ENCODE measurements around the gene ADGRG4. TPM values are rescaled to one million over a fixed set of nuclear protein-coding genes. Genes with fewer than 3 reads are reported as not detected.
"Not testable (repeated sequence)": the region's sequence is repeated elsewhere in the genome, so short reads cannot be mapped to it uniquely, and the experiment has no call there.

The ADGRG4 gene
- polyA plus RNA-seq, 3 donors from 2014 or later: not detected

DNA sequence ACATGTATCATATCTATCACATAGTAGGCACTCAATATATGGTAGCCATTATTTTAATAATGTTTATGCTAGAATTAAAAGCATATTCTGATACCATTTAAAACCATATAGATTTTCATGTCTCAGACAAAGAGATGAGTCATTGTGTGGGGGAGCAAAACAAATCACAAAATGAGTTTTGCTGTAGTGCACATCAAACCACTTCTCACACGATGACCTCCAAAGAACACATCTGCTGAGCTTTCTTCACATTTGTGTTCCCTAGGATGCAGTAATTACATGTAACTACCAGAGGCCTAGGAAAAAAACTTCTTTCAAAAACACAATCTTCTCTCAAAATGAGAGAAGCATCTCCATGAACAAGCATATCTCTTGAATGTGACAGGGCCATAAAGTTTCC is 130.9 kb downstream of the ADGRG4 start:
- peaks cover 0 to 6% (median 0%) of the 10 kb centered on the region in 3 donors for H3K27me3 Mint-ChIP-seq (ENCODE audit: low read depth in 3 of 3)
- H3K9me3 Mint-ChIP-seq: no peaks in the 10 kb centered on the region
- H3K27ac Mint-ChIP-seq: no peak overlapping the region
- DNase-seq: no peak
- H3K36me3 Mint-ChIP-seq: no peaks in the 10 kb centered on the region
- no peak overlapping the region for H3K4me3 Mint-ChIP-seq
- no peaks in the 10 kb centered on the region for H3K4me1 Mint-ChIP-seq

DNA sequence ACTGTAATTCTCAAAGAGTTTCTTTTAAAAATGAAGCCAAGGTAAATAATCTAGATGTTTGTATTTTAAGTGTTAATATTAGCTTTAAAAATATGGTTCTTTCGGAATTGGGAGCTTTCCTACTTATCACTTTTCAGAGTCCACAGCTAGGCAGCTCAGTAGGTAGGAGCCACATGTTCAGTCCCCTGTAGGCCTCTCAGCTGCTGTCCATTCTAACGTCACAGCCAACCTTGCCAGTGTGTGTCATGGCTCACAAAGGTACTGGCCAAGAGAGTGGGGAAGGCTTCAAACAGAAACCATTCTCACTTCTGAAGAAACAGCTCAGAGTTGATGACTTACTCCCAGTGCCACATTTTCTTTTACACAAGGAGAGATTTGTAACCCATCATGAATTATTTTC is 137.0 kb downstream of the ADGRG4 start:
- no peaks in the 10 kb centered on the region for H3K4me1 Mint-ChIP-seq
- no peak overlapping the region for H3K4me3 Mint-ChIP-seq
- H3K9me3 Mint-ChIP-seq: peaks cover 0 to 3% (median 0%) of the 10 kb centered on the region in 6 donors
- no peaks in the 10 kb centered on the region for H3K36me3 Mint-ChIP-seq
- DNase-seq: no peak
- peaks cover 0 to 9% (median 5%) of the 10 kb centered on the region in 3 donors for H3K27me3 Mint-ChIP-seq (ENCODE audit: low read depth in 3 of 3)
- no peak overlapping the region for H3K27ac Mint-ChIP-seq

DNA sequence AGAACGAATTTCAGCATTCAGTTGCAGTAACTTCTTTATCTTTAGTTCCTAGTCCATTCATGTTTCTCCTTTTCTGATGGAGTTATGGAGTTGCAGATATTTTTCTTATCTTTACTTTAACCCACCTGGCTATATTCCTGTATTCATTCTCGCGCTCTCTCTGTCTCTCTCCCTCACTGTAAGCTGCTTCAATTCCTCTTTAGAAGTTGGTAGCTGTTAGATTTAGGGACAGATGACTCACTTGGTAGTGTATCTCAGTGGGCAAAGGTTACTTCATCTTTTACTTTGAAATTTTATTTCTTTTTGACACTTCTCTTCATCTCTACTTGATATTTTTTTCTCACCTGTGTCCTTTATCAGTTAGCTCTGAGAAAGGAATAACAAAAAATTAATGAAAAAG is 137.4 kb downstream of the ADGRG4 start:
- Mint-ChIP-seq H3K9me3 (peaks cover 0 to 3% (median 0%) of the 10 kb centered on the region in 6 donors), H3K27me3 (ENCODE audit: low read depth in 3 of 3) (peaks cover 0 to 9% (median 5%) of the 10 kb centered on the region in 3 donors), H3K27ac (no peak overlapping the region), H3K36me3 (no peaks in the 10 kb centered on the region), H3K4me1 (no peaks in the 10 kb centered on the region), H3K4me3 (no peak overlapping the region)
- DNase-seq: no peak

DNA sequence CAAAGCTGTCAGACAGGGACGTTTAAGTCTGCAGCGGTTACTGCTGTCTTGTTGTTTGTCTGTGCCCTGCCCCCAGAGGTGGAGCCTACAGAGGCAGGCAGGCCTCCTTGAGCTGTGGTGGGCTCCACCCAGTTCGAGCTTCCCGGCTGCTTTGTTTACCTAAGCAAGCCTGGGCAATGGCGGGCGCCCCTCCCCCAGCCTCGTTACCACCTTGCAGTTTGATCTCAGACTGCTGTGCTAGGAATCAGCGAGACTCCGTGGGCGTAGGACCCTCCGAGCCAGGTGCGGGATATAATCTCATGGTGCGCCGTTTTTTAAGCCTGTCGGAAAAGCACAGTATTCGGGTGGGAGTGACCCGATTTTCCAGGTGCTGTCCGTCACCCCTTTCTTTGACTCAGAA is 144.9 kb downstream of the ADGRG4 start:
- H3K27me3 Mint-ChIP-seq (ENCODE audit: low read depth in 3 of 3); DNase-seq; H3K36me3 Mint-ChIP-seq; H3K4me1 Mint-ChIP-seq; H3K27ac Mint-ChIP-seq; H3K9me3 Mint-ChIP-seq; H3K4me3 Mint-ChIP-seq: not testable (repeated sequence)

DNA sequence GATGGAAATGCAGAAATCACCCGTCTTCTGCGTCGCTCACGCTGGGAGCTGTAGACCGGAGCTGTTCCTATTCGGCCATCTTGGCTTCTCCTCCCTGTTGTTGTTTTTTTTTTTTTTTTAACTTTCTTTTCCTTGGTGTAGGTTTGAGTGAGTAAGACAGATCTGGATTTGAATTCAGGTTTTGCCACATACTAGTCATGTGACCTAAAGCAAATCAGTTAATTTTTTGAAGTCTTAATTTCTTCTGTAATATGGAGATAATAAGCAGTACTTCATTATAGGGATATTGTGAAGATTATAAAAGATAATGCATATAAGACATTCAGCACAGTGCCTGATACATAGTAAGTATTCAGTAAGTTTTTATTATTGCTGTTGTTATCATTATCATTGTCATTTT is 145.4 kb downstream of the ADGRG4 start:
- Mint-ChIP-seq H3K9me3 (no peaks in the 10 kb centered on the region), H3K4me1 (no peaks in the 10 kb centered on the region), H3K27me3 (ENCODE audit: low read depth in 3 of 3) (peaks cover 0 to 7% (median 0%) of the 10 kb centered on the region in 3 donors), H3K4me3 (no peak overlapping the region), H3K36me3 (no peaks in the 10 kb centered on the region), H3K27ac (no peak overlapping the region)
- no peak for DNase-seq

DNA sequence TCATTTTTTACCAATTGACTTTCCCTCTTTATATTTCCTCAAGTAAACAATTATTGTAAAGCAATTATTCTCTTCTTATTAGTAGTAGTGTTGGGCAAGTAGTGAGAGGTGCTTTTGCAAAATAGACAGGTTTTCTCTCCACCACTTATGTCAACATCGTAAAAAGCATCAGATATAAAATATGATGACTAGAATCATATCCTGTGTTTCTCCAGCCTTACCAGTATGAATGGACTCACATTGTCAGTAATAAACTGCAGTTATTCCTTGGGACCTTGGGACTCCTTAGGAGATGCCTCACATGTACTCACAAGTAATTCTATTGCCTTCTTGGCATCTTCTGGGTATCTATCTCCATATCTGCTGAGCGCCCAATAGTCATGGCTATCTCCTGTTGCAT is 146.5 kb downstream of the ADGRG4 start:
- Mint-ChIP-seq H3K4me1 (no peaks in the 10 kb centered on the region), H3K27ac (no peak overlapping the region), H3K27me3 (ENCODE audit: low read depth in 3 of 3) (peaks cover 0 to 7% (median 0%) of the 10 kb centered on the region in 3 donors), H3K4me3 (no peak overlapping the region), H3K36me3 (no peaks in the 10 kb centered on the region), H3K9me3 (no peaks in the 10 kb centered on the region)
- DNase-seq: no peak

DNA sequence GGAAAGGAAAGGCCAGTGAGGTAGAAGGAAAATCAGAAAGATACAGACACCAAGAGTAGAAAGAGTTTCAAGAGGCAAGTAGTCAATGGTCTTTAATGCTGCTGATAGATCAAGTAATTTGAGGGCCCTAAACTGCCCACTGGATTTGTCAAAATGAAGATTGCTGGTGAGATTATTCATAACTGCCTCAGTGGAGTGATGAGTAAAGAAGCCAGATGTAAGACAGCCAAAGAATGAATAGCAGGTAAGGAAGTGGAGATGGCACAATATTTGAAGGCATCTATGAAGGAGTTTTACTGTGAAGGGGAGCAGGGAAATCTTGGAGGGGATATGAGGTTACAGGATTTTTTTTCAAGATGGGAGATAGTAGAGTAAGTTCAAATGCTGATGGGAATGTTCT is 147.2 kb downstream of the ADGRG4 start:
- Mint-ChIP-seq H3K4me3 (no peak overlapping the region), H3K27ac (no peak overlapping the region)

DNA sequence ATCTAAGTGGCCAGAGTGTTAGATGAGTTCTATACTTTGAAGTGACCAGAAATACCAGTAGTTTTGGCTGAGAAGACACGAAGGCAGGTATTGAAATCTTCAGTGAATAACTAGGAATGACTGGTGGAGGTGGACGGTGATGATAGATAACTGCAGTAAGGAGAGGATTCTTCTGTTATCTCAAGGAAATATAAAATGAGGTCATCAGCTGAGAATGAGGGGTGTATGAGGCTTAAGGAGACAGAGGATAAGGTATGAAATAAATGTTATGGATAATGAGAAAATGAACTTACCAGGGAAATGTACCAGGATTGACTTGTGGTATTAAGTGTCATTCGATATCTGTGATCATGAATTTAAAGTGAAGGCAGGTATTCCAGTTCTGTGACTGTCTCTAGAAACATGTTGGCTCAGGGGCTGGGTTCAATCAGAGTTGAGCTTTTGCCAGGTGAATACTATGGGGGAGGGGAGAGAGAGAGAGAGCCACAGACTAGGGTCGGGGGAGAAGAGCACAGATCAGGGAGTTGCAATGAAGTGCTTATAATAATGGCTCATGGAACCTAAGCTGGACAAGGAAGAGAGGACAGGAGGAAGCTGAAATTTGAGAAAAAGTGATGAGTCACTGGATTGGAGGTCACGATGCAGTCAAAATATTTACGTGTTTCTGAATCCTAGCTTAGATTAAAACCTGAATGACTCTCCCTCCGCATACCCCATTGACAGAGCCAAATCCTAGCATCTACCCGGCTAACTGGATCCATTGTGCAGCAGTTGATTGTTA is 149.5 kb downstream of the ADGRG4 start:
- no peak overlapping the region for H3K27ac Mint-ChIP-seq
- no peak overlapping the region for H3K4me3 Mint-ChIP-seq
- no peak for DNase-seq
- no peaks in the 10 kb centered on the region for H3K9me3 Mint-ChIP-seq
- H3K4me1 Mint-ChIP-seq: no peaks in the 10 kb centered on the region
- H3K36me3 Mint-ChIP-seq: no peaks in the 10 kb centered on the region
- H3K27me3 Mint-ChIP-seq (ENCODE audit: low read depth in 3 of 3): peaks cover 0 to 7% (median 0%) of the 10 kb centered on the region in 3 donors

More for the DNA sequence above, 147.2 kb downstream of the ADGRG4 start:
- H3K27me3 Mint-ChIP-seq (ENCODE audit: low read depth in 3 of 3): peaks cover 0 to 7% (median 0%) of the 10 kb centered on the region in 3 donors
- no peak for DNase-seq
- H3K36me3 Mint-ChIP-seq: no peaks in the 10 kb centered on the region
- H3K9me3 Mint-ChIP-seq: no peaks in the 10 kb centered on the region
- H3K4me1 Mint-ChIP-seq: no peaks in the 10 kb centered on the region

DNA sequence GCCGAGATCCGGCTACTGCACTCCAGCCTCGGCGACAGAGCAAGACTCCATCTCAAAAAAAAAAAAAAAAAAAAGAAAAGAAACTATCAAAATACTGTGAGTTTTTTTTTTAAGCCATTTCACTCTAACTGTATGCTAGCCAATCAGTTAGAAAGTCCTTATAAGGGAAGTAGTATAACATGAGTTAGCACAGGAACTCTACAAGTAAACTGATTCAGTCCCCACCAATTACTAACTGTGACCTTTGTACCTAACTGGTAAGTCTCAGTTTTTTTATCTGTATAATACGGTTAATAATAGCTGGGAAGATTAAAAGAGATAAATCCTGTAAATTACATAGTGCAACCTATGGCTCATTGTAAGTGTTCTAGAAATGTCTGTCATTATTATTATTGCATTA is 151.9 kb downstream of the ADGRG4 start:
- no peaks in the 10 kb centered on the region for H3K4me1 Mint-ChIP-seq
- H3K4me3 Mint-ChIP-seq: no peak overlapping the region
- DNase-seq: no peak
- no peaks in the 10 kb centered on the region for H3K9me3 Mint-ChIP-seq
- no peaks in the 10 kb centered on the region for H3K36me3 Mint-ChIP-seq
- peaks cover 0 to 3% (median 2%) of the 10 kb centered on the region in 3 donors for H3K27me3 Mint-ChIP-seq (ENCODE audit: low read depth in 3 of 3)
- H3K27ac Mint-ChIP-seq: no peak overlapping the region

DNA sequence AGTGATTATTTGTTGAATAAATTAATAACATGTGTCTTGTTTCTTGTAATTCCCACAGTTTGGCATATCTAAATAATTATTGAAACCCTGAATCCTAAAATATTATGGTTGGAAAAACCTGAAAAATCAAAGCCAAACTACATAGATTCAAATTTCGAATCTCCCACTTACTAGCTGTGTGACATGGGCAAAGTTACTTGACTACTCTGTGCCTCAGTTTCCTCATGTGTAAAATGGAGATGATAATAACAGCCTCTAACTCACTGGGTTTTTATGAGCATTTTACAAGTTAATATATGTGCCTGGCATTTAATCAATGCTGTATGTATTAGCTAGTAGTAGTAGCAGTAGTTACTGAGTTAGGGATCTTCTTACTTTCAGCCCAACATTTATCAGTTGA is 152.4 kb downstream of the ADGRG4 start:
- Mint-ChIP-seq H3K4me1 (no peaks in the 10 kb centered on the region), H3K9me3 (no peaks in the 10 kb centered on the region), H3K36me3 (no peaks in the 10 kb centered on the region), H3K4me3 (no peak overlapping the region), H3K27me3 (ENCODE audit: low read depth in 3 of 3) (peaks cover 0 to 3% (median 2%) of the 10 kb centered on the region in 3 donors), H3K27ac (no peak overlapping the region)
- DNase-seq: no peak

DNA sequence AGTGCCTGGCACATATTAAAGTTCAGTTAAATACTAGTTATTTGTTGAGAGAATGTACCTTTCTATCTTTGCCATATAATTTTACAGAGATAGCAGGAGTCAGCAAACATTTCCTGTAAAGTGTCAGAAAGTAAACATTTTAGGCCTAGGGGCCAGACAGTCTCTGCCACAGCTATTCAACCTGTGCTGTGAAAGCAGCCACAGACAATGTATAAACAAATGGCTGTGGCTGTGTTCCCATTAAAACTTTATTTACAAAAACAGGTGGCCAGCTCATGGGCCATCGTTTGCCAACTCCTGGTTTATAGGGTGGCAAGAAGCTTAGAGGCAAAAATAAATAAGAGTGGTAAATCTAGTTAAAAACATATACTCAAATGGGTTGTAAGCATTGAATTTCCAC is 153.0 kb downstream of the ADGRG4 start:
- DNase-seq: no peak
- Mint-ChIP-seq H3K27me3 (ENCODE audit: low read depth in 3 of 3) (peaks cover 0 to 3% (median 2%) of the 10 kb centered on the region in 3 donors), H3K36me3 (no peaks in the 10 kb centered on the region), H3K4me1 (no peaks in the 10 kb centered on the region), H3K4me3 (no peak overlapping the region), H3K27ac (no peak overlapping the region), H3K9me3 (no peaks in the 10 kb centered on the region)

DNA sequence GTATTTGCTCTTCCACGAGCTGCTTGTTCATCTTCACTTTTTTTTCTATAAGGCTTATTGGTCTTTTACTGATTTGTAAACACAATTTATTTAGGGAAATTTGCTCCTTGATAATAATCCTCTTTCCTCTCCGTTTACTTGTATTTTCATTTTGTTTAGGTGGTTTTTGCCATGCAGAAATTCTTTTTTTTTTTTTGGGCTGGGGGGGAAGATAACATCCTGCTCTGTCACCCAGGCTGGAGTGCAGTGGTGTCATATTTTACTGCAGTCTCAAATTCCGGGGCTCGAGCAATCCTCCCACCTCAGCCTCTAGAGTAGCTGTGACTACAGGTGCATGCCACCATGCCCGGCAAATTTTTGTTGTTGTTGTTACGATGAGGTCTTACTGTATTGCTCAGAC is 155.4 kb downstream of the ADGRG4 start:
- Mint-ChIP-seq H3K36me3 (no peaks in the 10 kb centered on the region), H3K27ac (no peak overlapping the region), H3K4me1 (no peaks in the 10 kb centered on the region), H3K9me3 (no peaks in the 10 kb centered on the region), H3K4me3 (no peak overlapping the region), H3K27me3 (ENCODE audit: low read depth in 3 of 3) (peaks cover 2 to 3% (median 2%) of the 10 kb centered on the region in 3 donors)
- no peak for DNase-seq

DNA sequence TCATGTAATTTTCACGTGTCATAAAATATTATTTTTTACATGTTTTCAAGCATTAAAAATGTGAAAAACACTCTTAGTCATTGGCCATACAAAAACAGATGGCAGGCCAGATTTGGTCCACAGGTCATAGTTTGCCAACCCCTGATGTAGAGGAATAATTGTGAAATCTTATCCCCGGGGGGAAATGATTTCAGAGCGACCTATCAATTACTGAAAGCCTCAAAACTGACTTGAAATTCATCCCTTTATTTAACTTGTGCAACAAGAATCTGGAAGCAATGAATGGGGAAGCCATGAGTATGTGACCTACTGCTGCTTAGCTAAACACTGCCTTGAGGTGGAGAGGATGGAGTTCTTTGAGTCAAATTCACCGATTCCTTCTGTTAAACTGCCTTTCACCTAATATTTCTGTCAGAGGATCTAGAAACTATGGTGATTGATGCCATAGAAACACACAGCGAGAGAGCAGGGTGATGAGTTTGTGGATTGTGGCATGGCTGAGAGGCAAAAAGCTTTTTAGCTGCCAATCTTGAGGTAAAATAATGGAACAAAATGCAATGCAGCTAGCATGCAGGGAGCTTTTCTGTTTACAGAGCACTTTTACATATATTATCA is 156.6 kb downstream of the ADGRG4 start:
- Mint-ChIP-seq H3K4me1 (no peaks in the 10 kb centered on the region), H3K4me3 (no peak overlapping the region), H3K27ac (no peak overlapping the region), H3K36me3 (no peaks in the 10 kb centered on the region), H3K27me3 (ENCODE audit: low read depth in 3 of 3) (peaks cover 2 to 6% (median 4%) of the 10 kb centered on the region in 3 donors), H3K9me3 (no peaks in the 10 kb centered on the region)
- DNase-seq: no peak

DNA sequence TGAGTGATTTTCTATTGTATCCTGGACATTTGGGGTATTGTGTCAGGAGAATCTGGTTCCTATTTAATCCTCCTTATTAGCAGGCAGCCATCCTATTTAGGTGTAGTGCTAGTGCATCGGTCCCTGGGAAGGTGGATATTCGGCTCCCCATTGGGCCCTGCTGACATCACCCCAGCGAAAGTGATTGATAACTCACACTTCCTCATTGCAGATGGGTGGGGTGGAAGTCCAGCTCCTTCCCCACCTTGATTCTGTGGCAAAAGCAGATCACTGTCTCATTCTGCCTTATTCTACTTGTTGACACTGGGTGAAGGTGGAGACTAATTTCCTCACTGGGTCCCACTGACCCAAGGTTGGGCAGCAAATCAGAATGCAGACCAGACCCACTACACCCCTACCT is 163.8 kb downstream of the ADGRG4 start:
- Mint-ChIP-seq H3K4me1 (no peaks in the 10 kb centered on the region), H3K36me3 (no peaks in the 10 kb centered on the region), H3K4me3 (no peak overlapping the region), H3K27me3 (ENCODE audit: low read depth in 3 of 3) (peaks cover under 1 to 9% (median 2%) of the 10 kb centered on the region in 3 donors), H3K27ac (no peak overlapping the region), H3K9me3 (peaks cover 0 to 1% (median 0%) of the 10 kb centered on the region in 6 donors)
- no peak for DNase-seq
